Fibroblast of lung (primary cell): ENCODE results near the gene SSBP3.

ENCODE experiments used
- CTCF ChIP-seq, 2 donors: IDR thresholded peaks in 1 of 2; conservative IDR thresholded peaks in 1 of 2; 1 replicate in 1 of 2; 2 replicates in 1 of 2; pipeline ENCODE4 v1.5.1; 2011 to 2012; ENCODE audit warnings: low read length in 2 of 2, control low read depth in 1 of 2, inconsistent platforms in 1 of 2, low read depth in 1 of 2, mild to moderate bottlenecking in 1 of 2
- EZH2 ChIP-seq: IDR thresholded peaks from 2 replicates; pipeline ENCODE4 v1.5.1; 2012; ENCODE audit warnings: low read length, control low read depth, mild to moderate bottlenecking; ENCODE audit errors: missing control alignments

- TF ChIP-seq EZH2 (no peak), CTCF (conservative IDR thresholded peaks at IDR 0.05 in 1 of 2, IDR thresholded peaks at IDR 0.05 in 1 of 2; ENCODE audit: low read depth in 1 of 2, low read length in 2 of 2) (no peak)
These were observed 69.2 kb downstream of the SSBP3 start for GRCh38 chr1:54337034-54337433.
